Muscle of arm (tissue), 14 donors: ENCODE data around the gene F2. TPM values are rescaled to one million over a fixed set of nuclear protein-coding genes. Genes with fewer than 3 reads are reported as not detected.
A peak's percentile ranks its signal among the peaks of the same experiment; 100 is the strongest.
"Not testable (repeated sequence)": the region's sequence is repeated elsewhere in the genome, so short reads cannot be mapped to it uniquely, and the experiment has no call there.

Experiments
- DNase-seq: peaks from one replicate; pipeline ENCODE4 v3.0.0-alpha.2; 2013
- long read RNA-seq, 11 donors: transcript quantifications; one replicate each; lab custom pipeline, GENCODE V29; 2026
- polyA plus RNA-seq, 12 donors: library from polyadenylated mRNA; unstranded; fragments of 120-200 nt; gene quantifications; one replicate each; pipeline ENCODE4 v1.2.1, GENCODE V29; 2013; ENCODE audit not compliant: insufficient read length in 12 of 12

The F2 gene
- polyA plus RNA-seq: 1 to 10 TPM in 1 of 12 donors, under 1 TPM in 6, not detected in 5; 0.09 to 3.3 (median 0.28) TPM
- long read RNA-seq, donor 1: 0 reads
- long read RNA-seq, donor 2: 0 reads
- long read RNA-seq, donor 3: 0 reads
- long read RNA-seq, donor 4: 0 reads
- long read RNA-seq, donor 5: 0 reads
- long read RNA-seq, donor 6: 0 reads
- long read RNA-seq, donor 7: 0 reads
- long read RNA-seq, donor 8: 0 reads
- long read RNA-seq, donor 9: 0 reads
- long read RNA-seq, donor 10: 0 reads
- long read RNA-seq, donor 11: 0 reads

DNA sequence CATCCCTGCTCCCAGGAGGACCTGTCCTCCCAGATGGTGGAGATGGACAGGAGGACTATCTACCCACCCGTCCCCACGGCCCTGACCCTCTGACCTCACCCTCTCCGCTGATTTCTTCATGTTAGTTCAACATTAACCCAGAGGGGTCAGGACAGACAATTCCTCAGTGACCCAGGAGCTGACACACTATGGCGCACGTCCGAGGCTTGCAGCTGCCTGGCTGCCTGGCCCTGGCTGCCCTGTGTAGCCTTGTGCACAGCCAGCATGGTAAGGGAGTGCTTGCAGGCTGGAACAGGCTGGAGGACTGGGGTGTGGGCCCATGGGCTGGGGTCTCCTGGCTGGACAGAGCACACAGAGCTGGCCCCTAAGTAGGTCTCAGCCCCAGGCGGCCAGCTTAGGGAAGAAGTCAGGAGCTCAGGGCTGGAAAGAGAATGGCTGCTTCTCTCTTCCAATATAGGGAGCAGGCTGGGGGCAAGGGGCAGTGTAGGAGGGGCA lies at the start of gene F2:
TSS of gene F2 (plus strand) at position 166 of the 495 bp plus-strand sequence. CDS start at position 189, 23 bp downstream.
- no peak for DNase-seq

DNA sequence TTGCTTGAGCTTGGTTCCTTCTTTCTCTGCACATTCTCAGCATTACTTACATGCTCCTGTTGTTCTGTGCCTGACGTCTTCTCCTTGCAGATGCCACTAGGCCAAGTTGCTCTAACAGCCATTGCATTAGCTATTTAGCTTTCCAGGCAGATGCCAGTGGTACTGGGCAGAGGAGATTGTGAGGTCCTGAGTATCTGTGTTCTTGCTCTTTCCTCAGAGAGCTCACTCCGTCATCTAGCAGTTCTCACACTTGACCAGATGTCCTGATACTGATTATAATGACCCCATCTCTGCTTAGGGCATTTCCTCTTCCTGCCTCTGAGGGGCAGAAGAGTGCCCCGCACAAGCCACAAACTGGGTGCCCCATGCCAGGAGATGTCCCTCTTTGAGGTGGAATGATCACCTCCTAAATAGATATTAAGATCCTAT lies 49.3 kb upstream of the F2 start:
- no peak for DNase-seq

DNA sequence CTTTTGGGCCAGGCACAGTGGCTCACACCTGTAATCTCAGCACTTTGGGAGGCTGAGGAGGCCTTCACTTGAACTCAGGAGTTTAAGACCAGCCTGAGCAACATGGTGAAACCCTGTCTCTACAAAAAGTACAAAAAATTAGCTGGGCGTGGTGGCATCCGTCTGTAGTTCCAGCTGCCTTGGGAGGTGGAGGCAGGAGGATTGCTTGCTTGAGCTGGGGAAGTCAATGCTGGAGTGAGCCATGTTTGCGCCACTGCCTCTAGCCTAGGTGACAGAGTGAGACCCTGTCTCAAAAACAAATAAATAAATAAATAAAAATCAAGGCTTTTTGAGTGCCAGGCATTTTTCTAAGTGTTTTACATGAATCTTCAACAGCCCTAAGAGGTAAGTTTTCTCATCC lies 48.5 kb upstream of the F2 start:
- not testable (repeated sequence) for DNase-seq

DNA sequence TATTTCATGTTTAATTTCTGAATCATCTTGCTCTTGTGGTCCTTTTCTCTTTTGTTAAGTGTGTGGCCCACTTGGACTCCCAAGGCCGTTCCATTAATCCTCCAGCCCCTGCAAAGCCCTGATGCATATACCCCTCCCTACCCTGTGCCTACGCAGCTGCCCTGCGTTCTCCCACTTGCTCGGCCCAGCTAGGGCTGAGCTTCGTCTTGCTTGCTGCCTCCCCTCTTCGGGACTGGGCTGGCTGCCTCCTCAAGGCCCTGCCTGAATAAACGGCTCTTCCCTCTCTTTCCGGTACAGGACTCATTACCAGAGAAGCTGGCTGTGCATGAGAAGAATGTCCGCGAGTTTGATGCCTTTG lies 47.1 kb upstream of the F2 start:
- no peak for DNase-seq

DNA sequence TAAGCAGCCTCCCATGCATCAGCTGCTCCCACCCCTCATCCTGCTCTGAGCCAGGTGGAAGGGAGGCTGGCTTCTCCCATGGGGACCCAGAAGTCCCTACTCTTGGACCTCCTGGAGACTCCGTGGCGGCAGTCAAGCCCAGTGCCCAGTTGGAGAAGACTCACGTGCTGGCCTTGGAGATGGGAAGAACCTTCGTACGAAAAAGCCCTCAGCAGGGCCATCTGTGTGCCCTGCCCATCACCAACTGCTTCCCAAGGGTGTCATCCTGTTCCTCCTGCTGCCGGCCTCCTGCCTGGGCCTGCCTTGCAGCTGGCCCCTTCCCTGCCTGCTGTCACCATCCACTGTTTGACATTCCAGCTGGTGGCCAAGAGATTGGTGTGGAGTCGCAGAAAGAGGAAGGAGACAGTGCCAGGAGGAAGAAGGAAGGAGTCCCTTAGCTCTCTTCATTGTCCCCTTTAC lies 46.6 kb upstream of the F2 start:
- DNase-seq: no peak

DNA sequence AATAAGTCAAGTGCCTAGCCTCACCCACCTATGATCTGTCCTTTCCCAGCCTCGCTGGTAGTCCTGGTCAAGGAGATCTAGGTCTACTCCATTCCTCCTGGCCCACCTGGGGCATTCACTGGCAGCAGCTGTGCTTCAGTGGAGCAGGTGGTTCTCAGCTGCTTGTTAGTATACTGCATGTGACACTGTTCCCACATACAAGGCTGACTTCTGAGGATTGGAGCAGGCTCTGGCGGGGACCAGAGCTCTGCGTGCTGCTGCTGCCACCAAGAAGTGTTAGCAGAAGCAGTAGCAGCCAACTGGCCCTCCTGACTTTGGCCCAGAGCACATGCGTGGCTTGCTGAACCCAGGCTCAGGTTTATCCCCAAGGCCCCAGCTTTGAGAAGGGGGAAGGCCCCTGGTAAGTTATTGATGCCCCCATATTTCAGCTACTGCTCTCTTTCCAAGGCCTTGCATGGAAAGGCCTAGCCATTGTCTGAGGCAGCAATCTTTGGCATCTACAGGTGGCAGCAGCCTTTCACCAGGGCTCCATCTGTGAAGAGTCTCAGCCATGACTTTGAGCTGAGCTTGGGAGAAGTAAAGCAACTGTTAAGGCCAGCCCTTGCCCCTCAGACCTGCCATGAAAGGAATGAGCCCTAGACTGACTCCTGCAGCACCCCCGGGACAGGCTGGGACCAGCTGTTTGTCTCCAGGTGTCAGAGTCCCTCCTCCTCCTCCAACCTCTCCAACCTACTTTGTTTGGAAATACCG lies 45.1 kb upstream of the F2 start:
- DNase-seq: no peak

DNA sequence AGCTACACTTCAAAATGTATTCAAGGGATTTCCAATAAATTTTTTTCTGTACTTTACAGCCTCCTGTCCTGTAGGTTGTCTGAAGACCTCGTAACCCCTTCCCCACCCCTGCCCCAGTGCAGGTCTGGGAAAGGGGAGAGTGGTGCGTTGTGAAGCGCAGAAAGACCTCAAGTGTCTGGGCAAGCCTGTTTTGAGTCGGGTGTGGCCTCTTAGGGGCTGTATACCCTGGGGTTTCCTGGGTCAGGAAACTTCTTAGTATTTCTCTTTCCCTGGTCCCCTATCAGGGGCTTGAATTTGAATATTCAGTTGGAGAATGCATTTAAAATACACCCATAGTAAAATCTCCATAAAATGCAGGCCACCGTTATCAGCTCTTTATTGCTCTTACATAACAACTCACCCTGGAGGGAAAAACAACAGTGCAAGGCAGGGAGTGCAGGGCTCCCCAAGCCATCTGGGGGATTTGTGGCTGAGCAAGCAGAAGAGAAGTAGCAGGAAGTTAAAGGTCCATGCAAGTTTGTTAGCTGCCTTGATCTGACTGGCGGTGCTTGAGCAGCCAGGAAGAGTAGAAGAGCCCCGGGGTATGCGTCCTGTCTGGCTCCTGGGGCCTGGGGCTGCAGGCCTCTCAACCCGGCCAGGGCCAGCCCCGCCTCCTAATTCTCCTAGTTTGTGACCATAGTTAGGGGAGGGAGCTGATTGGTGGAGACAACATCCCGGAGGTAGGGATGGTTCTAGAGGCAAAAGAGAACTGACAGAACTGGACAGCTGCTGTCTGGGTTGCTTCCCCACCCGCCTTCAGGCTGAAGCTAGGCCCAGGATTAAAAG lies 44.3 kb upstream of the F2 start:
- peak; percentile 51 for DNase-seq

DNA sequence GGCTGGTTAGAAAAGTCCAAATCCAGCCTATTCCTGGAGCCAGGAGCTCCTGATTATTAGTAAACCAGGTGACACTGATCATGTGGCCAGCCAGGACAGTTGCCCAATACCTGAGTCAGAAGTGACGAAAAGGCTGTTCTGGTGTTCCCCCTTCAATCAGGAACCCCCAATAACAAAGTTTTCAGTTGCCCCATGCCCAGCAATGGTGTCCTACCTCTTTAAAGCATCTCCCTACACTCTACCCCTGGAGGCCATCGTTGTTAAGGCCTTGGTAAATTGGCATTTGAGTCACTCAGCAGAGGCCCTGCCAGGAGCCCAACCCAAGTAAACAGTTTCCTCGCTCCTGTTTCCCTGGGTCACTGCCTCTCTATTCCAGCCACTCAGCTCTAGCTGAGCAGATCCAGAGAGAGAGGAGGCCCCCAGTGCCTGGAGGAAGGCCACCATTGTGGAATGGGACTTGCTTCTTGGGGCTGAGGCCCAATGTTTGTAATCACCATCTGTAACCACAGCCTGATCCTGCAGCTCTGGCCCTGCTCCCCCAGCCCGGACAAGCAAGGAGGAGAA lies 43.6 kb upstream of the F2 start:
- peak; percentile 36 for DNase-seq

DNA sequence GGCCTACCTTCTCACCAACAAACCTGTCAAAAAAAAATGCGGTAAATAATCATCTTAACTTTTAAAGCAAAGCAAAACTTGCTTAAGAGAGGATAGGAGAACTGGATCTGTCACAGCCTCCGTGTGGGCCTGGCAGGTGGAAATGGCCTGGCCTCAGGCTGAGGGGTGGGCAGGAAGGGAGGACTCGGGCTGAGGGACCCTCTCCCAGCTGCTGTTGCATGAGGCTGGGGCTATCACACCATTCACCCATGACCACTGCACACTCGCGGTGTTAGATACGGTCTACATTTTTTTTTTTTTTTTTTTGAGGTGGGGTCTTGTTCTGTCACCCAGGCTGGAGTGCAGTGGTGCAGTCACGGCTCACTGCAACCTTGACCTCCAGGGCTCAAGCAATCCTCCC lies 43.1 kb upstream of the F2 start:
- DNase-seq: no peak

DNA sequence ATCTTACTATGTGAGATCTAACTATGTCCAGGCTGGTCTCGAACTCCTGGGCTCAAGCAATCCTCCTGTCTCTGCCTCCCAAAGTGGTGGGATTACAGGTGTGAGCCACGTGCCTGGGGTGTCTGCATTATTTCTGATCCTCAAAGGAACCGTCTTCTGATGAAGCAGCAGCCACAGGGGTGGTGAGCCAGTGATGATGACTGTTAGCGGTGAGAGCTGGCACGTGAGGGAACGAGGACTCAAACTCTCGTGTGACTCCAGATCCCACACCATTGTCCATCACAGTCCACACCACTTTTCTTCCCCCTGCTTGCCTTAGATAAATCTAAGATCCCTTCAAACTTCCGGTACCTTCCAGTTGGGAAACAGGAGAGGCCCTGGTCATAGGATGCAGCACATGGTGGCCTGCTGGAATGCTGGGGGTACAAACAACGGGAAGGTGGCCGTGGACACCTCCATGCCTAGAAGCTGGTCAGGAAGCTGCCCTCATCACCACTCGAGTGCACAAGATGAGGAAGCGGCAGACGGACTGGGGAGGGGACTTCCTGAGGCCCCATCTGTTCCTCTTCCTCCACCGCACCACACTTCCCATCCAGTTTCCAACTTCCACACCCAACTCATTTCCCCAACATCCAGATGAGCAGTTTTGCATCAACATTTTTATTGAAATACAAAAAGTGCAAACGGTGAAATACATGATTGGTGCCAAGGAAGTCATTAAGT lies 42.4 kb upstream of the F2 start:
- DNase-seq: no peak

DNA sequence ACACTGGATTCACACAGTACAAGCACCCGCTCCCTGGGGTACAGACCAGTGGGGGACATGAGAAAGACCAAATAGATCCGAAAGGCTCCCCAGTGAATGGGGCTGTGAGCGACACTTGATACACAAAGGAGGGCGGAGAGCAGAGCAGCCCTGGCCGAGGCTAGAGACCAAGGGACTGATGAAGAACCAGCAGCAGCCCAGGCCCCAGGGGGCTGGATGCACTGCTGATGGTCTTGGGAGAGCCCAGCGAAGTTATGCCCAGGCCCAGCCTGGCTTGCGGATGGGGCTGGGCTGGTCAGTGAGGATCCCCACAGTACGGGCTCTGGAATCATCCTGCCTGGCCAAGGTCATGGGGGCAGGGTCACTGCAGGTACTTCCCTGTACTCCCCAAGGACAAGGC lies 41.8 kb upstream of the F2 start:
- no peak for DNase-seq

DNA sequence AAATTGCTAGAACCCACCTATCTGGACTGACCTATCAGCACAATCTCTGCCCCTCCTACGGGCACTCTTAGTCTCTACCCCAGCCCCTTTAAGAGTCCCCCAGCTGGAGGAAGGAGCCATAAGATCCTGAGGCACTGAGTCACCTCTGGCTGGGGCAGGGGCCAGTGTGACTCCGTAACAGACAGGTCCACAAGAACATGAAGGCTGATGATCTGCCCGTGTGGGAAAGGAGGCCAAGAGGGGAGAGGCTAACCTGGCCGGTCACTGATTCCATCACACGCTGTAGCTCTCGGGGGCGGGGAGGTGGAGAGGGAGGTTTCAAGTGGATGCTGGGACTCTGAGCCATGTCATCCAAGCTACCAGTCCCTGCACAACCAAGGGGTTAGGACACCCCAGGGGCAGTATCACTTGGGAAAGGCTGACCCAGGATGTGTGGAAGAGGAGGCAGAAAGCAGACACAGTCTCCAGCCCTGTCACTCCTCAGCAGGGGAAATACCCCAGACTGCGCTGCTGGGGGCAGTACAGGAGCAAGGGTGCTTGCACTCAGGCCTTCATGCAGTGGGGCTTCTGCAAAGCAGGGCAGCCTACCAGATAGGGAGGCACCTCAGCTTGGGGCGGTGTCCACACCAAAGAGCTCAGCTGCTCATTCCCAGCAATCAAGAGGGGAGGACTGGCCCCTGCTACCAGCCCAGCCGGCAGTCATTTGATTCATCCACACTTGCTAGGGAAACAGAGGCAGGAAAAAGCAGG lies 40.8 kb upstream of the F2 start:
- no peak for DNase-seq

DNA sequence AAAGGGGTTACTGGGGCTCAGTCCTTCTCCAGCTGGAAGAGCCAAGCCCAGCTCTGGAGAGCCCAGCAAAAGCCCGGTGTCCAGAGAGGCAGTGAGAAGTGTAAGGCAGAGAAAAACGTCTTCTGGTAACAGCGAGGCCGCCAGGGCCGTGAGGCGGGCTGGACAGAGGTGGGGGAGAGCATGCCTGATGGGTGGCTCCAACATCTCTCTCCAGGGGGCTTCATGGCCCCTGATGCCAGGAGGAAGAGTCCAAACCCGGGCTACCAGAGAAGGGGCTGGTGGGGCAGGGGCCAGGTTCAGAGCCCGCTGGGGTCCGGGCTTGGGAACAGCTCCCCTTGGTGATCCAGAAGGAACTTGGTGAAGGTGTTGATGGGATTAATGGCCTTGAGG lies 40.3 kb upstream of the F2 start:
- no peak for DNase-seq

DNA sequence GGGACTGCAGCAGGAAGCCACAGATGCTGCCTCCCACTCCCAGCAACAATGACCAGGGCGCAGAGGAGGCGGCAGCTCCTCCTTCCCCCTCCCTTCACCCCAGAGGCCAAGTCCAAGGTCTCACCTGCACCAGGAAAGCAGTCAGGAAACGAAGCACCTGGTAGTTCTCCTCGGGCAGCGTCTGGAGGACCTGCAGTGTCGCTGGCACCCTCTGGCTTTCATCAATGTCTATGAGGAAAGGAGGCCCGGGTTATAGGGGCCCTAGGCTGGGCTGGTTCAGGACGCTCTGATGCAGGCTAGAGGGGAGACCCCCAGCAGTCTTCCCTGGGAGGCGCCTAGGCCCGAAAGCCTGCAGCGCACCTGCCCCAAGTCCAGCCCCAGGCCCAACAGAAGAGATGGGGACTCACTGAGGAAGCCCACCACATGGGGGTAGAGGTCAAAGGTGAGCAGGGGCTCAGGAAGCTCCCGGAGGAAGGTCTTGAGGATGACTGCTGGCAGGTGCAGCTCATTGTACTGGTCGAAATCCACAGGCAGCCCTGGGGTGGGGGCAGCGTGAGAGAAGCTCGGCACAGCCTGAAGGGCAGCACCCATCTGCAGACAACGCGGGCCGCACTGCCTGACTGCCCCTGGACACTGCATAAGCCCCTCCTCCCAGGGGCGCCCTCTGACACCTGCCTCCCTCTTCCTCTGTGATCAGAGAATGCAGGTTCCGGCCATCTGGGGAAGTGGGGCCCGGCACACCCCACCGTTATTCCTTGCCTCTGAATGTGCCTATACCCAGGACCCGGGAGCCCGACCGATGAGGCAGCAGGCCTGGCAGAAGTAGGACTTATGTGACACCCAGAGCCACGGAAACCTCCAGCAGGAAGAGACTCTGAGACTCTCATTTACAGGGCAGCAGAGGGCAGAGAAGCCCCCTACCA lies 39.5 kb upstream of the F2 start:
- DNase-seq: no peak

DNA sequence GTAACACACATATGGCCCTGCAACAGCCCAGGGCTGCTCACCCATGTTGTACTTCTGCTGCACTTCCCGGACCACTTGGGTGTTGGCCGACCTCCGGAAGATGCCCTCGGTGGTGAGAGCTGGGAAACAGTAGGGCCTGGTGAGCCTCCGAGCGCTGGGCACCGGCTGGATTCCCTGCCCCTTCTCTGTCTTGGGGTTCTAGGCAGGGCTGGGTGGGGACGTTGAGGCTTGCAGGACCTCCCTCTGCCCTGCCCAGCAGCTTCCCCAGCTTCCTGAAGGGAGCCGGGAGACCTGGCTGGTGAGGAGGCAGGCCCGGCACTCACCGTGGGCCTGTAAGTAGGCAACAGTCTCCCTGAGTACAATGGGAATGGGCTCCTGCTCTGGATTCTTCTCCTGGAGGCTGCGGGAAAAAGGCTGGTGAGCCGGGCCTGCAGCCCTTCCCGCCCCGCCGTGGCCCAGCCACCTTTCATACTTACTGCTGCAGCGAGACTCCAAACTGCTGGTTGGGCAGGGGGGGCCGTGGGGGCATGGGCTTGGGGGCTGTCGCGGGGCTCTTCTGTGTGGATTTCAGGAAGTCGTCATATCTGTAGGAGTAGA lies 38.8 kb upstream of the F2 start:
- DNase-seq: no peak

DNA sequence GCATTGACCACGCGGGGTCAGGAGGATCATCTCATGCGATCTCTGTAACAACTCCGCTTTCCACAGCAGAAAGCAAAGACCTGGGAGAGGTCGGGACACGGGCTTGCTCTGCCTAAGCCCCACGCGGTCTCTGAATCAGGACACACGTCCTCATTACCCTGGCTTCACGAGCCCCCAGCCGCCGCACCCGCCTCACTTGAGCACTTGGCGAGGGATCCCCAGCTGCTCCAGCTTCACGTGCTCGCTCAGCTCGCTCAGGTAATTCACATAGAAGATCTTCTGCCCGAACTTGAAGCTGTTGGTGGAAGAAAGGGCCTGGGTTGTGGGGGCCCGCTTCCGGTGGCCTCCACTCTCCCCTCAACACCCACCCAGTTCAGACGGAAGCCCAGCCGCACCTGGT lies 38.2 kb upstream of the F2 start:
- no peak for DNase-seq

DNA sequence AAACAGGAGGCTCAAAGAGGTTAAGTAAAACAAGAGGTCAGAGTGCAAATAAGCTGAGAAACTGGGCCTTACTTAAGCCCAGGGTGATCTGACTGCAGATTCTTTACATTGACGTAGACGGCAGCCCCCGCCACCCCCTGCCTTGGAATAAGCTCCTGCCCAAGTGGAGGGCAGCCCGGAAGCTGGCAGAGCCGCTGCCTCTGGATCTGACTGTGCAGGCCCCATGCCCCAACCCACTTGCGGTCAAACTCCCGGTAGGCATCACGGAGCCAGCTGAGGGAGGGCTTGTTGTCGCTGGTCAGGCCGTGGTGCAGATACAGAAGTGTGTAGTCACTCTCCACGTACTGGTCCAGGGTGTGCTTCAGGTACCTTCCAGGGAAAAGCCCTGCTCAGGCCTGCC lies 37.2 kb upstream of the F2 start:
- DNase-seq: no peak

DNA sequence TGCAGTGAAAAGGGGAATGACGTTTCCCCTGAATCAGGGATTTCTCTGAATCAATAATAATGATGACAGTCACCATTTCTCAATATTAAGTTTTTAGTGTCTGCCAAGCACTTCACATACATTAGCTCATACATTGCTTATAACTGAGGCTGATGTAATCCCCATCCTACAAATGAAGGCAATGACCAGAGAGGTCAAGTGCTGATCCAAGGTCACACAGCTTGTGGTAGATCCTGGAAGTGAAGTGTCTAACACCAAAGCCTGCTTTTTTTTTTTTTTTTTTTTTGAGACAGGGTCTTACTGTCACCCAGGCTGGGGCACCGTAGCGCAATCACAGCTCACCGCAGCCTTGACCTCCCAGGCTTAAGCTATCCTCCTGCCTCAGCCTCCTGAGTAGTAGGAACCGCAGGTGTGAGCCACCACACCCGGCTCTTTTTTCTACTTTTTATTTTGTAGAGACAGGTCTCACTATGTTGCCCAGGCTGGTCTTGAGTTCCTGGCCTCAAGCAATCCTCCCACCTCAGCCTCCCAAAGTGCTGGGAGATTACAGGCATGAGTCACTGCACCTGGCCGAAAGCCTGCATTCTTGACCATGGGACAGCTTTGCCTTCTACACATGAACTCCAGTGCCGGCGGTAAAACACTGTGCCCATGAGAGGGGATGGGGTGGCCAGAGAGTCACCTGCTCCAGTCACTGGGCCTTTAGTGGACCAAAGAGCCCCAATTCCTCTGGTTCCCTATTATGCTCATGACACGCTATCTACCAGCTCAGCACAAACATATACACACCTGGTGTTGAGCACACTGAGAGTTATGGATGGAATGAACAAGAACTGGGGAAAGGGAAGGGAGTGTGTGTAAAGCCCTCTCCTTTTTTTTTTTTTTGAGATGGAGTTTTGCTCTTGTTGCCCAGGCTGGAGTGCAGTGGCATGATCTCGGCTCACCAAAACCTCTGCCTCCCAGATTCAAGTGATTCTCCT lies 36.0 kb upstream of the F2 start:
- no peak for DNase-seq
